ENCODE measurements around the gene PRR14L.

The PRR14L gene

DNA sequence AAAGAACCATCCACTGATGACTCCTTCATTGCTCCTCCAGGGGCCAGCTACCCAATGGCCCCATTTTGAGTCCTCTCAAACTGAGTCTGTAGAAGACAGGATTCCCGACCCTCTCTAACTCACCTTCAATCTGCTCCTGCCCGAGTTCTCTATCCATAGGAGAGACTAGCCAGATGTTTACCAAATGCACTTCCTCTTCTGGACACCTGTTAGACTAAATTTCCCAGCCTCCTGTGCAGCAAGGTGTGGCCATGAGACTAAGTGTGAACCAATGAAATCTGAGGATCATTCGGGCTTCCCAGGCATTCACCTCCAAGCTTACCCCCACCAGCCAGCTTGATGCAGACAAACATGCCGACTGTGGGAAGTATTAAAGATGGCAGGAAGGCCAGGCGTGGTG lies 95.5 kb downstream of the PRR14L start:
- Mint-ChIP-seq H3K27ac (no peak overlapping the region), H3K4me1 (peaks cover 7% of the 10 kb centered on the region), H3K27me3 (no peaks in the 10 kb centered on the region)

GRCh38 chr22:31653944-31654343 lies 96.0 kb downstream of the PRR14L start:
- Mint-ChIP-seq H3K36me3 (peaks cover 6% of the 10 kb centered on the region), H3K4me3 (no peak overlapping the region), H3K4me1 (peaks cover 7% of the 10 kb centered on the region), H3K9me3 (no peaks in the 10 kb centered on the region), H3K27ac (no peak overlapping the region), H3K27me3 (no peaks in the 10 kb centered on the region)
- CTCF ChIA-PET: interaction anchor here (1.0 kb wide), 1 partner anchor 12 kb away, joined by 3 read pairs; no protein-coding TSS in a partner anchor
- DNase-seq: no peak

More for the DNA sequence above, 95.5 kb downstream of the PRR14L start:
- peaks cover 2% of the 10 kb centered on the region for H3K36me3 Mint-ChIP-seq
- no peaks in the 10 kb centered on the region for H3K9me3 Mint-ChIP-seq
- no peak for DNase-seq
- CTCF ChIA-PET: interaction anchor here (1.0 kb wide), 1 partner anchor 11 kb away, joined by 3 read pairs; no protein-coding TSS in a partner anchor
- no peak overlapping the region for H3K4me3 Mint-ChIP-seq

DNA sequence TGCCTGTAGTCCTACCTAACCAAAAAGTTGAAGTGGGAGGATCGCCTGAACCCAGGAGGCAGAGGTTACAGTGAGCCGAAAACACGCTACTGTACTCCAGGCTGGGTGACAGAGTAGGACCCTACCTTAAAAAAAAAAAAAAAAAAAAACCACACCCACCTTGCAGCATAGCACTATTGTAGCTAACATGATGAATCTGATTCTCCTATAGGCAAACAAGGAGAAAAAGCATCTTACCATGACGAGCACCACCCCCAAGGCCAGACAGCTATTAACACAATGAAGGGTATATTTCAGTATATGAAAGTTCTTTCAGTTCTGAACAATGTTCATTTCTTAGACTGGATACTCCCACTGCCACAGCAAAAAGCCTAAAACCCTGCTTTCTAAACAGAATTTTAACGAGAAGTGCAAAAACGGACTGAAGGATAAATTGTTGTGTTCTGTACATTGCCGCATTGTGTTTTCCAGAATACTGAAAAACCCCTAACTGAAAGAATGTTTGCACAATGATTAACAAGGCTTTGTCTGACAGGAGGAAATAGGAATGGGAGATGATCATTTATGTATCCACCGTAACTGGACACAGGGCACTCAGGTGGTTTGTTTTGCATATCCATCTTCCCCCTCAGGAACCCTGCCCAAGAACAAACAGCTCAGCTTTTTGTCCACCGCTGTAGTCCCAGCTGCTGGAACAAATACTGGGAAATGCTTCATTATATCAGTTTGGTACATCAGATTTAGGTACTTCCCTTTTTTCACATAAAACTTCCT lies 96.8 kb downstream of the PRR14L start:
- Mint-ChIP-seq H3K9me3 (no peaks in the 10 kb centered on the region), H3K27me3 (no peaks in the 10 kb centered on the region), H3K36me3 (peaks cover 10% of the 10 kb centered on the region), H3K27ac (no peak overlapping the region), H3K4me1 (peaks cover 7% of the 10 kb centered on the region), H3K4me3 (no peak overlapping the region)
- no peak for DNase-seq
- CTCF ChIA-PET: interaction anchor here (1.0 kb wide), 2 partner anchors 8 to 12 kb away, joined by 3 read pairs; no protein-coding TSS in a partner anchor

GRCh38 chr22:31652088-31652487 lies 97.8 kb downstream of the PRR14L start:
- no peaks in the 10 kb centered on the region for H3K9me3 Mint-ChIP-seq
- no peak for DNase-seq
- H3K27ac Mint-ChIP-seq: no peak overlapping the region
- peaks cover 7% of the 10 kb centered on the region for H3K4me1 Mint-ChIP-seq
- peaks cover 12% of the 10 kb centered on the region for H3K36me3 Mint-ChIP-seq
- H3K4me3 Mint-ChIP-seq: no peak overlapping the region
- CTCF ChIA-PET: no interaction called here
- no peaks in the 10 kb centered on the region for H3K27me3 Mint-ChIP-seq

DNA sequence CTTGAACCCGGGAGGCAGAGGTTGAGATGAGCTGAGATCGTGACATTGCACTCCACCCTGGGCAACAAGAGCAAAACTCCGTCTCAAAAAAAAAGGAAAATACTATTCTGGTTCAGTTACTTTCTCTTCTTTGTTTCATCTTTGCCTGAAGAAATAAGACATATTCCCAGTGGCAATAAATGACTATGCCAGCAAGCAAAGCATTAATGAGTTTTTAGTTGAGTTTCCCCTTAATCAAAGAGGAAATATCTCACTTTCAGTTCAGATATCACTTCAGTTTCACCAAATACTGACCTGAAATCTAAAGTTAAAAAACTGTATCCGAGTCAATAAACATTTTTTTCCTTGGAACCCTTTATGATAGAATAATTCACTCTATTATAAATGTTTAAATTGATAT lies 98.3 kb downstream of the PRR14L start:
- CTCF ChIA-PET: no interaction called here
- Mint-ChIP-seq H3K4me3 (no peak overlapping the region), H3K36me3 (peaks cover 16% of the 10 kb centered on the region), H3K27ac (no peak overlapping the region), H3K4me1 (peaks cover 8% of the 10 kb centered on the region), H3K27me3 (no peaks in the 10 kb centered on the region), H3K9me3 (no peaks in the 10 kb centered on the region)
- DNase-seq: no peak

GRCh38 chr22:31650391-31650790 lies 99.5 kb downstream of the PRR14L start:
- H3K27ac Mint-ChIP-seq: no peak overlapping the region

GRCh38 chr22:31647523-31648320 lies 102.2 kb downstream of the PRR14L start:
- CTCF ChIA-PET: no interaction called here
- peaks cover 11% of the 10 kb centered on the region for H3K4me1 Mint-ChIP-seq
- H3K27me3 Mint-ChIP-seq: no peaks in the 10 kb centered on the region
- peaks cover 24% of the 10 kb centered on the region for H3K36me3 Mint-ChIP-seq
- H3K27ac Mint-ChIP-seq: no peak overlapping the region
- DNase-seq: no peak
- no peaks in the 10 kb centered on the region for H3K9me3 Mint-ChIP-seq
- H3K4me3 Mint-ChIP-seq: no peak overlapping the region

More at GRCh38 chr22:31650391-31650790, 99.5 kb downstream of the PRR14L start:
- Mint-ChIP-seq H3K4me1 (peaks cover 12% of the 10 kb centered on the region), H3K27me3 (no peaks in the 10 kb centered on the region), H3K9me3 (no peaks in the 10 kb centered on the region), H3K36me3 (peaks cover 18% of the 10 kb centered on the region), H3K4me3 (no peak overlapping the region)
- CTCF ChIA-PET: interaction anchor here (0.6 kb wide), 1 partner anchor 16 kb away, joined by 3 read pairs; no protein-coding TSS in a partner anchor
- no peak for DNase-seq

DNA sequence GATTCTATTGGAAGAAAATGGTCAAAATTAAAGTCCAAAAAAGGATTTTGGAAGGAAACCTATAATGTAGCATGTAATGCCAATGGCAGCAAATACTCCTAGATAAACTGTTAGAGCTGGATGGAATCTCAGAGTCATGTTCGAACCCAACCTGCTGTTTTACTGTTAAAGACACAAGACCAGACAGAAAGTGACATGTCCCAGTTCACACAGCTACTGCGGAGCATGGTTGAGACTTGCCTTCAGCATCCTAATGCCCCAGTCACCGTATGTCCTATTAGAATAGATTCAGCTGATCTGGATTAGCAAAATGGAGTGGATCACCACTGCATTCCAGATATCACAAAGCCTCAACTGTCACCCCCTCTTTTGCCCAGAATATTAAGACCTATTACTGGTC lies 102.9 kb downstream of the PRR14L start:
- no peak for DNase-seq
- H3K9me3 Mint-ChIP-seq: no peaks in the 10 kb centered on the region
- H3K4me3 Mint-ChIP-seq: no peak overlapping the region
- no peaks in the 10 kb centered on the region for H3K27me3 Mint-ChIP-seq
- peaks cover 24% of the 10 kb centered on the region for H3K36me3 Mint-ChIP-seq
- H3K27ac Mint-ChIP-seq: no peak overlapping the region
- H3K4me1 Mint-ChIP-seq: peaks cover 11% of the 10 kb centered on the region
- CTCF ChIA-PET: no interaction called here

DNA sequence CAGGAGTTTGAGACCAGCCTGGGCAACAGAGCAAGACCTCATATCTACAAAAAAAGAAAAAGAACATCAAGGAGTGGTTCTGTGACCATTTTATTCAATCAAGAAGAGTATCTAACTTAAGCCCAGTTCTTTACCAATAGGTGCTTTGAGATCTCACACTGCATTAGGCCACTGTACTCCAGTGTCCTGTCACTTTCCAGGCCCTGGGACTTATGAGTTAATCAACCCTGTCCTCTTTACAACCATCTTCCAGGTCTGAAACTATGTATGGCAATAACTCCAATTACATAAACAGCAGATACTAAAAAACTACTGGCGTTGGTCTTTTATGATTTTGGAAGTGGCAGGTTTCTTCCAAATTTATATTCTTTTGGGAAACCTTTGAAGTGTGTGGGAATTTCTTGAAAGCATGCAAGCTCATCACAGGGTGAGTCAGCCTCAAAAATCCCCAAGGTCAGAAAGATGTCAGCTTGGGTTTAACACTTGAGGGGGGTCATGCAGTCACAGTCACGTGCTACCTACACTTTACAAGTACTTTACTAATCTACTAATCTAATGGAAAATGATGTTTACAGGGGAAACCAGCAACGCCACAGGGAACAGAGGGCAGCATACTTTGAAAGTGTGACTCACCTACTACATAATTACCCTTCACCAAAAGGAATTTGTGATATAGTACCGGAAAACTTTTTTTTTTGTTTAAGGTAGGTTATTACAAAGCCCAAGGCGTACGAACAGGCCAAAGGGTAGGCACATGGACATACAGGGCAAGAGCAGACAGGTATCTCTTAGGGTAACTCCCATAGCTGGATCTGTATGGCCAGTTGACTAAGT lies 103.5 kb downstream of the PRR14L start:
- H3K4me3 Mint-ChIP-seq: no peak overlapping the region

GRCh38 chr22:31639436-31640039 lies 110.4 kb downstream of the PRR14L start:
- Mint-ChIP-seq H3K27ac (no peak overlapping the region), H3K27me3 (no peaks in the 10 kb centered on the region), H3K4me3 (no peak overlapping the region), H3K9me3 (no peaks in the 10 kb centered on the region), H3K4me1 (peaks cover 35% of the 10 kb centered on the region), H3K36me3 (peaks cover 12% of the 10 kb centered on the region)
- DNase-seq: no peak
- CTCF ChIA-PET: interaction anchor here (0.7 to 2.0 kb wide), 2 partner anchors 78 to 700 kb away, joined by 3 to 5 read pairs; no protein-coding TSS in a partner anchor

More for the DNA sequence above, 103.5 kb downstream of the PRR14L start:
- Mint-ChIP-seq H3K36me3 (peaks cover 24% of the 10 kb centered on the region), H3K9me3 (no peaks in the 10 kb centered on the region), H3K27me3 (no peaks in the 10 kb centered on the region), H3K4me1 (peaks cover 11% of the 10 kb centered on the region), H3K27ac (no peak overlapping the region)
- no peak for DNase-seq
- CTCF ChIA-PET: no interaction called here

- H3K27ac Mint-ChIP-seq: no peak overlapping the region
- peaks cover 8% of the 10 kb centered on the region for H3K36me3 Mint-ChIP-seq
- H3K4me1 Mint-ChIP-seq: peaks cover 33% of the 10 kb centered on the region
- no peak overlapping the region for H3K4me3 Mint-ChIP-seq
- CTCF ChIA-PET: interaction anchor here (1.0 to 2.2 kb wide), 3 partner anchors 76 to 187 kb away, joined by 3 to 8 read pairs (median 5); no protein-coding TSS in a partner anchor
- H3K9me3 Mint-ChIP-seq: no peaks in the 10 kb centered on the region
- no peak for DNase-seq
- H3K27me3 Mint-ChIP-seq: no peaks in the 10 kb centered on the region
Observed at GRCh38 chr22:31637891-31638618, 111.9 kb downstream of the PRR14L start.

DNA sequence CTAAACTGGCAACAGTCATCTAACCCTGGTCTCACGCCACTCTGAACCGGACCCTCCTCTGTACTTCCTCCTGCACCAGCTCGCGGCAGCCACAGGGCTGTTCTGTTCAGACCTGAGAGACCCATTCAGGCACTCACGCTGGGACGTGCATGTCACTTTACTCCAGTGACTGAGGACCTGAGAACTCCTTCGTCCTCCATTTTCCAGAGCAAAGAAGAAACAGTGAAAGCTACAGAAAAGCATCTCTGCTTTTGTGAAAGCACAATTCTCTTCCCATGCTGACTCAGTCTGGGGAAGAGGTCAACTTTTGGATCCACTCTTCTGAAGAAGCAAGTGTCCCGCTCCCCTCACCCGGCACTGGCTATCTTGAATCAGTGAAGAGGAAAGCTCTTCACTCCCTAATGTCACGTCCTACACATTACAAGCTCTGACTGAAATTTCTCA lies 112.5 kb downstream of the PRR14L start:
- H3K4me3 Mint-ChIP-seq: no peak overlapping the region

More for the DNA sequence above, 112.5 kb downstream of the PRR14L start:
- Mint-ChIP-seq H3K9me3 (no peaks in the 10 kb centered on the region), H3K4me1 (peaks cover 33% of the 10 kb centered on the region), H3K27ac (no peak overlapping the region), H3K27me3 (no peaks in the 10 kb centered on the region), H3K36me3 (peaks cover 8% of the 10 kb centered on the region)
- no peak for DNase-seq
- CTCF ChIA-PET: interaction anchor here (0.6 to 2.2 kb wide), 4 partner anchors 76 to 206 kb away, joined by 3 to 8 read pairs (median 4); no protein-coding TSS in a partner anchor
